GM12872 (cell line): Measurements from ENCODE around the gene TARS3.

Experiments
- TF ChIP-seq, protein P1 (sequence below): IDR thresholded peaks from 3 replicates; pipeline ENCODE4 v1.5.1; 2011; ENCODE audit warnings: low read depth, mild to moderate bottlenecking, low read length, moderate library complexity; ENCODE audit not compliant: insufficient read depth

The TARS3 gene

GRCh38 chr15:101625980-101626379 lies 98.3 kb downstream of the TARS3 start:
- TF ChIP-seq, protein P1, sequence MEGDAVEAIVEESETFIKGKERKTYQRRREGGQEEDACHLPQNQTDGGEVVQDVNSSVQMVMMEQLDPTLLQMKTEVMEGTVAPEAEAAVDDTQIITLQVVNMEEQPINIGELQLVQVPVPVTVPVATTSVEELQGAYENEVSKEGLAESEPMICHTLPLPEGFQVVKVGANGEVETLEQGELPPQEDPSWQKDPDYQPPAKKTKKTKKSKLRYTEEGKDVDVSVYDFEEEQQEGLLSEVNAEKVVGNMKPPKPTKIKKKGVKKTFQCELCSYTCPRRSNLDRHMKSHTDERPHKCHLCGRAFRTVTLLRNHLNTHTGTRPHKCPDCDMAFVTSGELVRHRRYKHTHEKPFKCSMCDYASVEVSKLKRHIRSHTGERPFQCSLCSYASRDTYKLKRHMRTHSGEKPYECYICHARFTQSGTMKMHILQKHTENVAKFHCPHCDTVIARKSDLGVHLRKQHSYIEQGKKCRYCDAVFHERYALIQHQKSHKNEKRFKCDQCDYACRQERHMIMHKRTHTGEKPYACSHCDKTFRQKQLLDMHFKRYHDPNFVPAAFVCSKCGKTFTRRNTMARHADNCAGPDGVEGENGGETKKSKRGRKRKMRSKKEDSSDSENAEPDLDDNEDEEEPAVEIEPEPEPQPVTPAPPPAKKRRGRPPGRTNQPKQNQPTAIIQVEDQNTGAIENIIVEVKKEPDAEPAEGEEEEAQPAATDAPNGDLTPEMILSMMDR, result no peak

DNA sequence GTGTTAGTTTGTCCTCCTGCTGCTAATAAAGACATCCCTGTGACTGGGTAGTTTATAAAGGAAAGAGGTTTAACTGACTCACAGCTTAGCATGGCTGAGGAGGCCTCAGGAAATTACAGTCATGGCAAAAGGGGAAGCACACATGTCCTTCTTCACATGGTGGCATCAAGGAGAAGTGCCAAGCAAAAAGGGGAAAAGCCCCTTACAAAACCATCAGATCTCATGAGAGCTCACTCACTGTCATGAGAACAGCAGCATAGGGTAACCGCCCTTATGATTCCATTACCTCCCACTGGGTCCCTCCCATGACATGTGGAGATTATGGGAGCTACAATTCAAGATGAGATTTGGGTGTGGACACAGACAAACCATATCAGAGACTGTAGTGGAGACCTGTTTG lies 99.1 kb downstream of the TARS3 start:
- TF ChIP-seq, protein P1, result no peak

DNA sequence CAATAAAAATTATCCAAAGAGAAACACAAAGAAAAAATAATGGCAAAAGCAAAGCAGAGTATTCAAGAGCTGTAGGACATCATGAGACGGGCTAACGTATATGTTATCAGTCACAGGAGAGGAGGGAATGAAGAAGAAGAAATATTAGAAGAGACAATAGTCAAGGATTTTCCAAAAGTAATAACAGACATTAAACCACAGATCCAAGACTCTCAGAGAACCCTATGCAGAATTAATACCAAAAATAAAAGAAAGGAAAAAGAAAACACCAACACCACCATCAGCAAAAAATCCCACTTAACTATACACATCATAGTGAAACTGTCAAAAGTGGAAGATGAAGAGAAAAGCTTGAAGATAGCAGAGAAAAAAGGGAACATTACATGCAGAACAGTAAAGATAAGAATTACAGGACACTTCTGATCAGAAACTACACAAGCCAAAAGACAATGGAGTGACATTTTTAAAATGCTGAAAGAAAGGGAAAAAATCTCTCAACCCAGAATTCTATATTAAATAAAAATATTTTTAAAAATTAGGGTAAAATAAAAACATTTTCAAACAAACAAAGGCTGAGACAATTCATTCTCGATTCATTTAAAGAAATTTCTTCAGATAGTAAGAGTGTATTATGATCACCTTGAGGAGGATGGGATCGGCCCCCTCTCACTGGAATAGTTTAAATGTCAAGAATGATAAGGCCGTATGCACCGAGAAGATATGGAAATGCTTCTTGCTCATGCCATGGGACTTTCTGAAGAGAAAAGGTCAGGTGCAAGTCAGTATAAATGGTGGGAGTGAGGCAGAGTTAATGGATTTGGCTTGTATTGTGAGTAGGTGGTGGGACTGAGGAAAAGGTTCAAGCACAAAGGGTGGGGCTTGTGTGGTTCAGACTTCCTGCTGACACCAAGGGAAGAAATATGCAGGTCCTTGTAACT lies 100.6 kb downstream of the TARS3 start:
- TF ChIP-seq, protein P1, result no peak

DNA sequence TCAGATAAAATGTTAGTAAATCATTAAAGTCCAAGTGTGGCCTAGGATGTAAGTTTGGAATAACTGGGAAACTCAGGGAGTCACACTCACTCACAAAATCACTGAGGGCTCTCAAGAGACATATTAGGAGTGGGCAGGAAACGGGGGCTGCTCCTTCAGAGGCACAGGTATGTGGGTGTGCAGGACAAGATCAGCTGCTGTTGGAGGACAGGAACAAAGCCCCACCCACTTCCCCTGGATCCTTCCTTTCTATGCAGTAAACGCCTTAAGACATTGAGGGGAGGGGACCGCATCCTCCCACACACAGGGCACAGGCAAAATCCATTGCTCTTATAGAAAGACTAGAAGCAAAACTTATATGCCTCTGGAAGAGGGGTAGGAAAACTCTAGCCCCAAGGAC lies 102.3 kb downstream of the TARS3 start:
- TF ChIP-seq, protein P1, result no peak

- TF ChIP-seq, protein P1, result no peak
Observed at GRCh38 chr15:101620671-101621070, 103.6 kb downstream of the TARS3 start.

- TF ChIP-seq, protein P1, result no peak
Observed at GRCh38 chr15:101619615-101619865, 104.7 kb downstream of the TARS3 start.

DNA sequence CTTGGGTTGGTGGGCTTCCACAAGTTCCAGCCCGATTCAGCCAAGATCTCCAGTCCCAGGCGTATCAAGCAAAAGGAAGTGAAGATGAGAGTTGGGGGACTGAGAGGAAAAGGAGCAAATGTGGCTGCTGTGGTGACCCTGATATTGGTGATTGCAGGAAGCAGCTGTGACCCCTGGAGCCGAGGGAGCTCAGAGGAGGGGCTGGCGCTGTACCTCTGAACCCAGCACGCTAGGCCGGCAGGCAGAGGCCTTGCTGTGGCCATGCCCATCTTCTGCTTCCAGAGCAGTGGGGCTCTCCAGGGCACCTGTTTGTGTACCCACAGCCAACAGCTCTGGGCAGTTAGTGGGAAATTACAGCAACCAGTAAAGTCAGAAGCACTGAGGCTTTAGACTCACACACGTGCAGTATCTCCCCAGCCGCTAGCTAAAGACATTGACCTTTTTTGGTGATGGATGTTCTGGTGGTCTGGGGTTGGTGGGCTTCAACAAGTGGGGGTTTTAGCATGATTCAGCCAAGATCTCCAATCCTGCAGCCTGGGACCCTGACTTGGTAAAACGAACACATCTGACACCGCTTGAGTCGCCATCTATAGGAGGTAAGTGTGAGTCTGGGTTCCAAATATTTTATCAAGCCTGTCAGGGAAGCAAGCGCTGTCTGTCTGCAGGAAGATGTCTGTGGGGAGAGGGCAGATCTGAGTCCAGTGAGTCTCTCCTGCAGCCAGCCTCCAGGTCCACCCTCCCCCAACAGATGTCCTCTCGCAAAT lies 105.2 kb downstream of the TARS3 start:
- TF ChIP-seq, protein P1, result no peak
